Activated B cell treated with CpG ODN at 0.5 μM for 24 hours (primary cell): ENCODE results near the gene AP3B2. TPM values are rescaled to one million over a fixed set of nuclear protein-coding genes. Genes with fewer than 3 reads are reported as not detected.

Experiments
- ATAC-seq: fragments of 200-7000 bp; cut with Tn5 transposase; one replicate; pipeline ENCODE4 v1.10.0; 2021; ENCODE audit warnings: low read depth, mild to moderate bottlenecking, moderate library complexity
- CTCF ChIA-PET: fragments of 350-600 bp; sonication (Branson Sonifier 250); formaldehyde crosslinking; loops from one replicate; lab custom pipeline; 2021; ENCODE audit warnings: antibody characterized with exemption; lab: Charles Lee
- POLR2A ChIA-PET: fragments of 350-600 bp; sonication (Branson Sonifier 250); formaldehyde crosslinking; loops from one replicate; lab custom pipeline; 2021; ENCODE audit warnings: antibody characterized with exemption; lab: Charles Lee
- DNase-seq: peaks from one replicate; pipeline ENCODE4 v3.0.0; 2022
- H3K27ac Mint-ChIP-seq: one replicate; pipeline ENCODE4 v1.8.0; 2020; ENCODE audit warnings: mixed read lengths
- H3K27me3 Mint-ChIP-seq: one replicate; pipeline ENCODE4 v1.8.0; 2021; ENCODE audit warnings: mixed read lengths
- H3K36me3 Mint-ChIP-seq: one replicate; pipeline ENCODE4 v1.8.0; 2021; ENCODE audit warnings: low read depth, mixed read lengths
- H3K4me1 Mint-ChIP-seq: one replicate; pipeline ENCODE4 v1.8.0; 2021; ENCODE audit warnings: mixed read lengths
- H3K4me3 Mint-ChIP-seq: one replicate; pipeline ENCODE4 v1.8.0; 2020; ENCODE audit warnings: mild to moderate bottlenecking, mixed read lengths
- H3K9me3 Mint-ChIP-seq: one replicate; pipeline ENCODE4 v1.8.0; 2020; ENCODE audit warnings: mixed read lengths
- CTCF ChIP-seq: fragments of 200-600 bp; IDR thresholded peaks from one replicate; pipeline ENCODE4 v1.8.0; 2022; ENCODE audit warnings: antibody characterized with exemption, mild to moderate bottlenecking
- intact Hi-C: fragments of 100-400 bp; cut with micrococcal nuclease; formaldehyde crosslinking; loops from one replicate; pipeline ENCODE4 v1.15.1; 2024
- total RNA-seq: library from RNA; stranded (reverse); gene quantifications from 2 replicates; pipeline ENCODE4 v1.2.3, GENCODE V29; 2022

The AP3B2 gene
- total RNA-seq, 1 donor from 2014 or later: 0.22 TPM

DNA sequence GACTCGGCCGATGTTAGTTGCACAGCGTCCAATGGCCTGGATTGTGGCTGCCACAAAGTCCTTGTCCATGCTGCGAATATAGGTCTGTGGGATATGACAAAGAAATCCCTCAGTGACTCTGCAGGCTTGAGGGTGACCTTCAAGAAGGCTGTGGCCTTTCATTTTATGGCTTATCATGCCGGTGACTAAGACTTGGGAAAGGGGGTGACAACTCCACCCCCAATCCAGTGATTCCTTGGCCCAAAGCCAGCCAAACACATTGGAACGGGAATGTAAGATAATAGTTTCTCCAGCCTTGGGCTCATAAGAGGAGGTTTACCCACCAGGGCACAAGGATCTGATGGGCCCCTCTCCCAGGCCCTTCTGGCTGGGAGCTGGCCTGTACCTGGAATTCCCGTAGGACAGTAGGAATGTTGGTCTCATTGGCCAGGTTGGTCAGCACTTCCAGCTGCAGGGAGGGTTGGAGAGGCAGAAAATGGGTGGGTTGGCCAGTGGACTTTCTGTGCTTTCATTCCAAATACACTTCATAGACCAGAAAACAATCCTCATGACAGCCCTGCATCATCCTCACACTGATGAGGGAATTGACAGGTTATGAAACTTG, 31.9 kb downstream of the AP3B2 start:
- no peaks in the 10 kb centered on the region for H3K9me3 Mint-ChIP-seq
- ATAC-seq: no peak
- H3K27me3 Mint-ChIP-seq: peaks cover 9% of the 10 kb centered on the region
- intact Hi-C loops: no loop called here
- H3K27ac Mint-ChIP-seq: no peak overlapping the region
- ChIA-PET CTCF (no interaction called here), POLR2A (no interaction called here)
- no peak for TF ChIP-seq CTCF
- DNase-seq: no peak
- no peak overlapping the region for H3K4me3 Mint-ChIP-seq
- peaks cover 3% of the 10 kb centered on the region for H3K36me3 Mint-ChIP-seq
- peaks cover 12% of the 10 kb centered on the region for H3K4me1 Mint-ChIP-seq

DNA sequence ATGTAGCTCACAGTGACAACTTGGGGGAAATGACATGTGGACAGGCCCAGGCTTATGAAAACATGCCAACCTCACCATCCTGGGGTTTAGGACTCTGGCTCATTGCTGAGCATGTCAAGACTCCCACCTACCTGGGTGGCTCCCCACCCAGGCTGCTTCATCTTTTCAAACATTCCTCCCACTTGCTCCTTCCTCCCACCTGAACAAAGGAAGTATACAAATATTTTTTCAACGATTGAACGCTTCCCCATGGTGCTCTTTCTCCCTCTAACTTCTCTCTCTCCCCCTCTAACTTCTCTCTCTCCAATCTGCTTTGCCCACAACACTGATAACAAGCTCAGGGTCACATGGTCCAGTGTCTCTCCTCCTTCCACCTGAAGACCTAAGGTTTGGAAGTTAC, 34.8 kb downstream of the AP3B2 start:
- Mint-ChIP-seq H3K4me1 (peaks cover 3% of the 10 kb centered on the region), H3K27ac (no peak overlapping the region), H3K4me3 (no peak overlapping the region), H3K27me3 (peaks cover 2% of the 10 kb centered on the region), H3K9me3 (no peaks in the 10 kb centered on the region), H3K36me3 (no peaks in the 10 kb centered on the region)
- ChIA-PET CTCF (no interaction called here), POLR2A (no interaction called here)
- intact Hi-C loops: no loop called here
- DNase-seq (no peak), ATAC-seq (no peak)
- no peak for TF ChIP-seq CTCF

DNA sequence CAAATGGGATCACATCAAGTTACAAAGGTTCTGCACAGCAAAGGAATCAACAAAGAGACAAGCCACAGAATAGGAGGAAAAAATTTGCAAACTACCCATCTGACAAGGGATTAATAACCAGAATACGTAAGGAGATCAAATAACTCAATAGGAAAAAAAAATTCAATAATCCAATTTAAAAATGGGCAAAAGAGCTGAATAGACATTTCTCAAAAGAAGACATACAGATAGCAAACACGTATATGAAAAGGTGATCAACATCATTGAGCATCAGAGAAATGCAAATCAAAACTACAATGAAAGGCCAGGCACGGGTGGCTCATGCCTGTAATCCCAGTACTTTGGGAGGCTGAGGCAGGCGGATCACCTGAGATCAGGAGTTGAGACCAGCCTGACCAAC, 39.0 kb downstream of the AP3B2 start:
- Mint-ChIP-seq H3K27ac (no peak overlapping the region), H3K4me1 (no peaks in the 10 kb centered on the region), H3K4me3 (no peak overlapping the region), H3K27me3 (peaks cover 10% of the 10 kb centered on the region), H3K9me3 (no peaks in the 10 kb centered on the region), H3K36me3 (no peaks in the 10 kb centered on the region)
- CTCF ChIA-PET: no interaction called here
- ATAC-seq: no peak
- DNase-seq: no peak
- intact Hi-C loops: no loop called here
- TF ChIP-seq CTCF: no peak
- POLR2A ChIA-PET: no interaction called here

GRCh38 chr15:82666606-82667005, 43.1 kb downstream of the AP3B2 start:
- intact Hi-C loops: no loop called here
- Mint-ChIP-seq H3K36me3 (no peaks in the 10 kb centered on the region), H3K4me3 (no peak overlapping the region), H3K27me3 (peaks cover 24% of the 10 kb centered on the region), H3K27ac (no peak overlapping the region), H3K4me1 (no peaks in the 10 kb centered on the region), H3K9me3 (no peaks in the 10 kb centered on the region)
- no peak for DNase-seq
- no peak for TF ChIP-seq CTCF
- CTCF ChIA-PET: no interaction called here
- no peak for ATAC-seq
- POLR2A ChIA-PET: no interaction called here

DNA sequence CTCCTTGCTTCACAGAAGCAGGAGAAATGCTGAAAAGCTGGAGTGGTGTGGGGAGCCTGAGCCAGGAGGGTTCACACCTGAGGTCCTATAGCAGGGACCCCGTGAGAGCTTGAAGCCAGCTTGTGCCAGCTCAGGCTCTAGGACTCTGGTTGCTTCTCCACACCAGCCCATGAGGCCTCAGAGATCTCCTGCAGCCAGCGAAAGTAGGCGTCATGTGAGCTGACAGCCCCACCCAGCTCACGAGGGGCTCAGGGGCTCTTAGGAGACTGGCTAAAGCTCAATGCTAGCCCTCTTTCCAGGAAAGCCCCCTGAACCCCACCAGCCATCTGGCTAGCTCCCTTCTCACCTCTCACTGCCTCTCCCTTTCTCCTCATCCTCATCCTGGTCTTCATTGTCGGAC, 45.7 kb downstream of the AP3B2 start:
- CTCF ChIA-PET: no interaction called here
- Mint-ChIP-seq H3K27ac (no peak overlapping the region), H3K4me3 (no peak overlapping the region), H3K27me3 (peaks cover 22% of the 10 kb centered on the region), H3K4me1 (no peaks in the 10 kb centered on the region), H3K36me3 (no peaks in the 10 kb centered on the region), H3K9me3 (no peaks in the 10 kb centered on the region)
- ATAC-seq (no peak), DNase-seq (no peak)
- POLR2A ChIA-PET: no interaction called here
- intact Hi-C loops: no loop called here
- TF ChIP-seq CTCF: no peak
